Measurements from ENCODE around the gene SHROOM3. TPM values are rescaled to one million over a fixed set of nuclear protein-coding genes. Genes with fewer than 3 reads are reported as not detected.

SHROOM3 gene
- total RNA-seq, 2 experiments from 2014 or later = not detected

GRCh38 chr4:76655566-76656479, 220.8 kb downstream of the SHROOM3 start:
- H3K4me3 Mint-ChIP-seq = no peak overlapping the region
- ChIA-PET POLR2A (no interaction called here), CTCF (no interaction called here)

DNA sequence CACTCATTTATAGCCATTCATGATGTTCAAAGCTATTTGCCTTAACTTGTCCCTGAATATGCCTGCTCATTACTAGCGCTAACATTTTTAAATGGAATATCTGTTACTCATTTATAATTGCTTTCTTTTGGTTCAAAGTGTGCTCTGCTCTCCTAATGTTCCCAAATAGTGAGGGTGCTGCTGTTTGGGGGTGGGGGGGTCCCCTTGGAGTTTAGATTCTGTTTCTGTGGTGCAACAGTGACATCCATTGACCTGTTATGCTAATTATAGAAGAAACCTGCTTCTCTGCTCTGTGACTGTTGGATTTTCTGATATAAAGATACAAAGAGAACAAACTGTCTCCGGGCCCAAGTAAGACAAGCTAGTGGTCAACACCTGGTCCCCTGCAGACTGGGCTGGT, 222.4 kb downstream of the SHROOM3 start:
- DNase-seq = no peak
- H3K36me3 Mint-ChIP-seq (ENCODE audit: low read depth) = no peaks in the 10 kb centered on the region
- no peak overlapping the region for H3K27ac Mint-ChIP-seq
- peaks cover 2% of the 10 kb centered on the region for H3K4me1 Mint-ChIP-seq
- ChIA-PET CTCF (no interaction called here), POLR2A (no interaction called here)
- H3K4me3 Mint-ChIP-seq = no peak overlapping the region
- no peaks in the 10 kb centered on the region for H3K9me3 Mint-ChIP-seq
- peaks cover 4% of the 10 kb centered on the region for H3K27me3 Mint-ChIP-seq

More at GRCh38 chr4:76655566-76656479, 220.8 kb downstream of the SHROOM3 start:
- Mint-ChIP-seq H3K4me1 (peaks cover 2% of the 10 kb centered on the region), H3K9me3 (peaks cover 3% of the 10 kb centered on the region), H3K27ac (no peak overlapping the region), H3K36me3 (ENCODE audit: low read depth) (no peaks in the 10 kb centered on the region), H3K27me3 (peaks cover 4% of the 10 kb centered on the region)
- no peak for DNase-seq

DNA sequence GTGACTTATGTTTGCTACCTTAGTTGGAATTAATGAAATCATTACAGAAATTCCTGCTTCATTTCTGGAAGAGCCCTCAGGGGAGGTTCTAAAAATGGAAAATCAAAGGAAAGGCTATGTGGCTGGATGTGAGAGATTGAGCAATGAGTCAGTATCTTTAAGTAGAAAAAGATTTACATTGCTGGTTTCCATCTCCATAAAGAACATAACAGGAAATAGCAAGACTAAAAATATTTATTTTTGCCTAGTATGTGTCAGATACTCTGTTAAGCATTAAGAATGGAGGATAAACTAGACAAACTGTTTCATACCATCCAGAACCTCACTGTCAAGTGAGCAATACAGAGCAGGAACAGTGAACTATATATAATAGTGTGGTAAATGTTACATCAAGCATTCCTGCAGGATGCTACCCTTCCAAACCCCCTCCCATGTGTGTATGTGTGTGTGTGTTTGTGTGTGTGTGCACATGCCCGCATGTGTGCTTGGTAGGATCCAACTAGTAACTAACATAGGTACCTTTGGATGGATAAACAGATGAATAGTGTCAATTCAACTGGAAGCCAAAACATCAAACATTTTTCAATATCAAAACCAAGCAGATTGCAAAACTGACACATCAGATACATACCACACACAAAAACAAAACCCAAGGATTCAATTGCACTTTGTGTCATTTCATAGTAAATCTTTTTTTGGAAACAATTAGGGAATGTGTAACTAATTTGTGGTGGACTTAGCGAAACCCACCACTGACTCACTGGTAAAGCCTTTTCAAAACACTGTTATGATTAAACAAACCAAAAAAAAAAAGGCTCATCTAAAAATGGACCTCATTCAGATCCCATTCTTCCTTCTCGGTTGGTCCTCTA, 223.4 kb downstream of the SHROOM3 start:
- Mint-ChIP-seq H3K9me3 (no peaks in the 10 kb centered on the region), H3K36me3 (ENCODE audit: low read depth) (no peaks in the 10 kb centered on the region), H3K27ac (no peak overlapping the region), H3K4me1 (peaks cover 2% of the 10 kb centered on the region), H3K4me3 (no peak overlapping the region), H3K27me3 (peaks cover 4% of the 10 kb centered on the region)
- CTCF ChIA-PET = interaction anchor here (0.7 kb wide), 1 partner anchor 1827 kb away, joined by 3 read pairs; no protein-coding TSS in a partner anchor
- DNase-seq = no peak
- POLR2A ChIA-PET = no interaction called here

GRCh38 chr4:76659103-76659490, 224.1 kb downstream of the SHROOM3 start:
- H3K4me3 Mint-ChIP-seq = no peak overlapping the region
- H3K27me3 Mint-ChIP-seq = peaks cover 4% of the 10 kb centered on the region
- H3K36me3 Mint-ChIP-seq (ENCODE audit: low read depth) = no peaks in the 10 kb centered on the region
- no peaks in the 10 kb centered on the region for H3K9me3 Mint-ChIP-seq
- CTCF ChIA-PET = interaction anchor here (0.7 kb wide), 1 partner anchor 1826 kb away, joined by 3 read pairs; no protein-coding TSS in a partner anchor
- H3K27ac Mint-ChIP-seq = no peak overlapping the region
- POLR2A ChIA-PET = no interaction called here
- peaks cover 2% of the 10 kb centered on the region for H3K4me1 Mint-ChIP-seq
- DNase-seq = no peak

GRCh38 chr4:76663824-76664223, 228.8 kb downstream of the SHROOM3 start:
- Mint-ChIP-seq H3K4me1 (peaks cover 9% of the 10 kb centered on the region), H3K27me3 (peaks cover 2% of the 10 kb centered on the region), H3K36me3 (ENCODE audit: low read depth) (no peaks in the 10 kb centered on the region), H3K4me3 (no peak overlapping the region), H3K9me3 (no peaks in the 10 kb centered on the region), H3K27ac (no peak overlapping the region)
- CTCF ChIA-PET = no interaction called here
- DNase-seq = no peak
- POLR2A ChIA-PET = no interaction called here

DNA sequence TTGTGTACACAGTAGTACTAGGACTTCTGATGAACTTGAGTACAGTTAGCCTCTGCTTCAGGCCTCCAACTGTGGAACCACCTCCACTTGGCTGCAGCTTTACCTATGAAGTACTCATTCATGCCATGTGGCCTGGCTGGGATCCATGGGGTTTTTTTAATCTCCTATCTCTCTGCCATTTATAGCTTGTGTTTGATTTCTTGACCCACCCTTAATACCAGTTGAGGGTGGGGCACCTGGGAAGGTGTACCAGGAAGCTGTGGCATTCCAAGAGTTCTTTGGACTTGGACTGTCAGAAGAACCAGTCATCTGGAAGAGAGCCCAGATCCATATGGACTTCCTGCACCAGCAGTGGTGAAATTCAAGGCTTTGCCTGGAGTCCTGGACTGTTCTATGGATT, 230.1 kb downstream of the SHROOM3 start:
- no peak overlapping the region for H3K27ac Mint-ChIP-seq
- no peak for DNase-seq
- POLR2A ChIA-PET = no interaction called here
- H3K4me1 Mint-ChIP-seq = peaks cover 9% of the 10 kb centered on the region
- H3K4me3 Mint-ChIP-seq = no peak overlapping the region
- CTCF ChIA-PET = no interaction called here
- H3K9me3 Mint-ChIP-seq = no peaks in the 10 kb centered on the region
- H3K36me3 Mint-ChIP-seq (ENCODE audit: low read depth) = no peaks in the 10 kb centered on the region
- H3K27me3 Mint-ChIP-seq = peaks cover 3% of the 10 kb centered on the region

DNA sequence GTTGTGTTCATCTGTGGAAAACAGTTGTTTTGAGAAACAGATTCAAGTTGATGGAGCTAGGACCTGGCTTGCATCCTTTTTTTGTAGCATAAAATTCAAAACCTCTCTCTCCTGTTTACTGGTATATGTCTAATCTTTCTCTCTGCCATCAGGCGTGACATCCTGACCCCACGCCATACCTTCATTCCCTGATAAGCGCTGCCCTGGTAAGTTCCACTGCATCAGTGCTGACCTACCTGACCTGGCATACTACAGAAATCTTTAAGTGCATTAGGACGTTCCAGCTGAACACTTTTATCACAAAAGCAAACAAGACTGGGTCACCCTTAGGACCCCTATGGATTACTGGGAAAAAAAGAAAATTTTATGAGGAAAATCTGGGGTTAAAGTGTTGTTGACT, 230.7 kb downstream of the SHROOM3 start:
- Mint-ChIP-seq H3K4me3 (no peak overlapping the region), H3K27me3 (peaks cover 4% of the 10 kb centered on the region), H3K4me1 (peaks cover 9% of the 10 kb centered on the region), H3K27ac (no peak overlapping the region), H3K9me3 (no peaks in the 10 kb centered on the region), H3K36me3 (ENCODE audit: low read depth) (no peaks in the 10 kb centered on the region)
- POLR2A ChIA-PET = no interaction called here
- CTCF ChIA-PET = no interaction called here
- DNase-seq = no peak

GRCh38 chr4:76666944-76667532, 232.0 kb downstream of the SHROOM3 start:
- Mint-ChIP-seq H3K9me3 (no peaks in the 10 kb centered on the region), H3K4me1 (peaks cover 9% of the 10 kb centered on the region), H3K4me3 (no peak overlapping the region), H3K27me3 (peaks cover 9% of the 10 kb centered on the region), H3K27ac (no peak overlapping the region), H3K36me3 (ENCODE audit: low read depth) (no peaks in the 10 kb centered on the region)
- POLR2A ChIA-PET = no interaction called here
- CTCF ChIA-PET = no interaction called here
- DNase-seq = no peak

GRCh38 chr4:76670631-76671030, 235.6 kb downstream of the SHROOM3 start:
- Mint-ChIP-seq H3K36me3 (ENCODE audit: low read depth) (no peaks in the 10 kb centered on the region), H3K9me3 (no peaks in the 10 kb centered on the region), H3K27me3 (peaks cover 10% of the 10 kb centered on the region), H3K4me1 (peaks cover 9% of the 10 kb centered on the region), H3K27ac (no peak overlapping the region), H3K4me3 (no peak overlapping the region)
- no peak for DNase-seq
- CTCF ChIA-PET = no interaction called here
- POLR2A ChIA-PET = no interaction called here

- POLR2A ChIA-PET = no interaction called here
- H3K27me3 Mint-ChIP-seq = peaks cover 10% of the 10 kb centered on the region
Observed at GRCh38 chr4:76673362-76673761, 238.3 kb downstream of the SHROOM3 start.

GRCh38 chr4:76674983-76675382, 240.0 kb downstream of the SHROOM3 start:
- H3K9me3 Mint-ChIP-seq = no peaks in the 10 kb centered on the region

More at GRCh38 chr4:76673362-76673761, 238.3 kb downstream of the SHROOM3 start:
- no peak for DNase-seq
- CTCF ChIA-PET = no interaction called here
- H3K4me3 Mint-ChIP-seq = no peak overlapping the region
- H3K27ac Mint-ChIP-seq = no peak overlapping the region
- H3K9me3 Mint-ChIP-seq = no peaks in the 10 kb centered on the region
- H3K36me3 Mint-ChIP-seq (ENCODE audit: low read depth) = no peaks in the 10 kb centered on the region
- no peaks in the 10 kb centered on the region for H3K4me1 Mint-ChIP-seq

DNA sequence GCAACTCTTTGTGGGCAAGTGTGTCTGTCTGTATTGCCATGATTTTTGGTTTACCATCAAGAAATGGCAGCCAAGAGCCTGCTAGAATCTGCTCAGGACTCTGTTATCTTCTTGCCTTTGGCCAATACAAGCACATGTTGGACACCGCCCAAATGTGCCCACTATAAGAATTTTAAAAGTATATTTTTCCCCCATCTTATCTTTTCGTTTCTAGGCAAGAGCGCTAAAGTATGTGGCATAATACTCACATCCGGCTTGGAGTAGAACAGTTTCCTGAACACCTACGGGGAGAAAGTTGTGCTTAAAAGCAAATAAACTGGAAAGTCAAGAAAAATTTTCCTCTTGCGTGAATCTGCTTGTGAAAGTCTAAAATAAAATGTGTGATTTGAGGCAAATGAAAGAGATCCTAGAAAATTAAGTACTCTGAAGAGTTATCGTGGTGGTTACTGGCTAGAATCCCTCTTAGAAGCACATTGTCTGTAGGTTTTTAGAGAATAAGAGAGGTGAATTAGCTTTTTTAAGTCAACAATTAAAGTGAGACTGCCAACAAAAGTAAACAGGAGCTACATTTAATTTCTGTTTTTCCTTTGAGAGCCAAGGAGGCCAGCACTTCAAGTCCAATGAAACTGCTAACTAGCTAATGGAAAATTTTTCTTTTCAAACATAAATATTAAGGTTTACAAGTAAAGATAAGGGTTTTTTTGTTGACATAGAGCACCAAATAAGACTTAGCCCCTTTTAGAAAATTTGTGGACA, 242.7 kb downstream of the SHROOM3 start:
- Mint-ChIP-seq H3K4me3 (no peak overlapping the region), H3K9me3 (no peaks in the 10 kb centered on the region), H3K4me1 (no peaks in the 10 kb centered on the region), H3K36me3 (ENCODE audit: low read depth) (no peaks in the 10 kb centered on the region), H3K27me3 (peaks cover 18% of the 10 kb centered on the region), H3K27ac (no peak overlapping the region)
- ChIA-PET POLR2A (no interaction called here), CTCF (interaction anchor here (0.6 kb wide), 1 partner anchor 33 kb away, joined by 3 read pairs; no protein-coding TSS in a partner anchor)
- no peak for DNase-seq

More at GRCh38 chr4:76674983-76675382, 240.0 kb downstream of the SHROOM3 start:
- Mint-ChIP-seq H3K27ac (no peak overlapping the region), H3K27me3 (peaks cover 17% of the 10 kb centered on the region), H3K36me3 (ENCODE audit: low read depth) (no peaks in the 10 kb centered on the region), H3K4me3 (no peak overlapping the region), H3K4me1 (no peaks in the 10 kb centered on the region)
- POLR2A ChIA-PET = no interaction called here
- CTCF ChIA-PET = no interaction called here
- DNase-seq = no peak
